HG03469 (cell line): ENCODE results near the gene LIMS1.
"Not testable (repeated sequence)": the region's sequence is repeated elsewhere in the genome, so short reads cannot be mapped to it uniquely, and the experiment has no call there.

Source experiments
- ATAC-seq: cut with Tn5 transposase; IDR thresholded peaks from one replicate; pipeline ENCODE4 v1.9.1; 2021; ENCODE audit warnings: mild to moderate bottlenecking, moderate library complexity, moderate number of reproducible peaks; ENCODE audit not compliant: unreplicated experiment

Gene LIMS1

DNA sequence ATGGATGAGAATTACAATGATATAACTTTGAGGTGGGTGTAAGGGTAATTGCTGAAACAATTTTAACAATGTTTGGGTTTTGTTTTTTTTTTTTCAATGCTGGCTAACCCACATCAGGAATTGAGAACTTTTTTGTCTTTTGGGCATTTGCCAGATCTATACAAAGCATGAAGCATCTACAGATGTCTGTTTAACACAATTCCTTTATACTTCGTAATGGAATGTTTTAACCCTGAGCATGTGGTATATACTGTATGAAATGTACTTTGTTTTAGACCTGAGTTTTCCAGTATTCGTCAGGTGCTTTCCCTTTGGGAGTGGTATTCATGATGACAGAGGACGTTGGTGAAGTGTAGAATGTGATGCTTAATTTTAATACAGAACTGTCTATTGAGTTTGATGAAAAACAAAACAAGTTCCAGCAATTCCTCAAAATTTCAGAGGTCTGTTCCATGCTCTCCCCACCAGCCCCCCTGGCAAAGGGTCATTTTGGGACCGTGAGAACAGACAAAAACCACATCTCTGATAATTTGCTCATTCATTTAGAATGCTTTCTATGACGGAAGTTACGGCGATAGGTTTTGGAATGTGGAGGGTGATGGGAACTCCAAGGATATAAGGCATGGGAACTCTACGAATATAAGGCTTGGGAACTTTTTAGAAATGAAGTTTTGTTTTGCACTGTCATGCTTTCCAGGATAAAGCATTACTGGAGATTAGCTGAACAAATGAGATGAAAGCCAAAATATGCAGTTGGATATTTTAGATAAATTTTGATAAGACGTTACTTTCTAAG, 14.1 kb downstream of the LIMS1 start:
- no peak for ATAC-seq

DNA sequence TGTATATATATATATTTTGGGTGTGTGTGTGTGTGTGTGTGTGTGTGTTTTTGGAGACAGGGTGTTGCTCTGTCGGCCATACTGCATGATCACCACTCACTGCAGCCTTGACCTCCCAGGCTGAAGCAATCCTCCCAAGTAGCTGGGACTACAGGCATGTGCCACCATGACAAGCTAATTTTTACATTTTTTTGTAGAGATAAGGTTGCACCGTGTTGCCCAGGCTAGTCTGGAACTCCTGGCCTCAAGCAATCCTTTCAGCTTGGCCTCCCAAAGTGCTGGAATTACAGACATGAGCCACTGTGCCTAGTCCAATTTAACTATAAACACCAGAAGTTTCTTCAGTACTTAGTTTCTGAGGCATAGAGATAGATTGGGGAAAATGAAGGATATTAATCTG, 18.3 kb downstream of the LIMS1 start:
- ATAC-seq = no peak

DNA sequence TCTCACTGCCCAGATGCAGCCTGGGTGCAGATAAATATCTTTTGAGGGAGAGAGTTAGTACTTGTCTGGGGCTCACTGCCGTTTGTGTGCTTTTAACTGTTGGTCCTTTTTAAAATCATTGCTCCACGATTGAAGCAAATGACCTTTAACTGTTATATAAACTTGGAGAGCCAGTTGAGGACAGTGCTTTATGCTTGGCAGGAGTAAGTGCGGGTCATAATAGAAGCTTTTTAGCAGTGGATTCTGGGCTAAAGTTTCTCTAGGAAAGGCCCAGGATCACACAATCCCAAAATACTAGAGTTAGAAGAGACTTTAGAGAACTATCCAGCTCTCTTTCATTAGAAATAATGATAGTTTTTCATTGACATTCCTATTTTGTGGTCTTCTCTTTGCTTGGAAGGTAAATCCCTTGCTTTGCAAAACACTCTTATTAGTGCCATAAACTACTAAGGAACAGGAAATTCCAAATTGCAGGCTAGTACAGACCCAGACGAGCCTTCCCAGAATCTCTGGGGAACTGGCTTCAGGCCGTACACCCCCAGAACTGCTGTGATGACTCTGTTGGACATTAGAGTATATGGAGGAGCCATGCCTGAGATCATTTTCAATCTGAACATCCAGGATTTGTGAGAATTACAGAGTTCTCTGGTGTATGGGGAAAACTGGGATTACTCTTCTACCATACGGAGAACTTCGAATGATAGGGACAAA, 19.1 kb downstream of the LIMS1 start:
- no peak for ATAC-seq

DNA sequence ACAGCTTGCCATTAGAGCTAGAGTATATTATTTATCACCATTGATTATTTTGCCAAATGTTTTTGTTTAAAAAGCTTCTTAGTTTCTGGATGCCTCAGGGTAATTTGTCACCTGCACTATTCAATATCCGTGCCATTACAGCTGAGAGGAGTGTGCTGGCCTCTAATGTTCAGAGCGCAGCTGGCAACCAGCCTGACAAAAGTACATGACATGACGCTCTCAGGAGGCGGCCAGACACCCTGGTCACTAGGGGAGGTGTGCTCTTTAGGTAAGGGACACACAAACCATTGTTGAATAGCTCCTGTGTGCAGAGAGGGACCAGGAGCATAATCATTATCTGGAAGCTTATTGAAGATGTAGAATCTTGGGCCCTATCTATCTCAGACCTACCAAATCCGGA, 20.3 kb downstream of the LIMS1 start:
- ATAC-seq = no peak

DNA sequence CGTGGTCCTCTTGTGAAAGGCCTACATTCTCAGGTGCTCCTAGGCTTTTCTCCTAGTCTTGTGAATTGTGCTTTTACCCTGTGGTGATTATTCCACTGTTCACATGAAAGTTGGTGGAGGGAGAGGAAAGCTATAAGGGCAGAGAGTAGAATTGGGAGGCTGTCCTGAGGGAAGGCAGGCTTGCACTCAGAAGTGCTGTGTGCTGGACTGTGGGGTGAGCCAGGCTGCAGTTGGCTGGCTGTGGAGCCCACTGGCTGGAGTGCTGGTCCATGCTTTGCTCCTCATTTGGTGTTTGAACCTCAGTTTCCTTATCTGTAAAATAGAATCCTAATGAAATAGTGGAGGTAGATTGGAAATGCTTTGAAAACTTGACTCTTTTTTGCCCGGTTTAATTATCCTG, 21.3 kb downstream of the LIMS1 start:
- no peak for ATAC-seq

DNA sequence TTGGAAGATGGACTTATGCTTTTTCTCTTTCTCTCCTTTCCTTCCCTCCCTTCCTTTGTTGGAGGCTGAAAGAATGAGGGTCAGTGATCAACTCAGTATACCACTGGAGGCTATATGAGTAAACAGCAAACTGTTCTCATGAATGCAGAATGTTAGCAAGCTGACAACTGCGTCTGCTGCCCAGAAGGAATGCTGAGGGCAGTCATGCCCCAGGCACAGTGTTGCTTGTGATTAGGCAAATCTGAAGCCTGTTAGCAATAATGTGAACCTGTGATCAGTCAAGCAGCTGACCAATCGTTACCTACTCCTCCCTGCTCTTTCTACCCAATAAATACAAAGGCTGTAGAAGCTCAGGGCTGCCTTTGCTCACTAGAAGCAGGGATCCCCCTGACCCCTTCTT, 22.3 kb downstream of the LIMS1 start:
- not testable (repeated sequence) for ATAC-seq

DNA sequence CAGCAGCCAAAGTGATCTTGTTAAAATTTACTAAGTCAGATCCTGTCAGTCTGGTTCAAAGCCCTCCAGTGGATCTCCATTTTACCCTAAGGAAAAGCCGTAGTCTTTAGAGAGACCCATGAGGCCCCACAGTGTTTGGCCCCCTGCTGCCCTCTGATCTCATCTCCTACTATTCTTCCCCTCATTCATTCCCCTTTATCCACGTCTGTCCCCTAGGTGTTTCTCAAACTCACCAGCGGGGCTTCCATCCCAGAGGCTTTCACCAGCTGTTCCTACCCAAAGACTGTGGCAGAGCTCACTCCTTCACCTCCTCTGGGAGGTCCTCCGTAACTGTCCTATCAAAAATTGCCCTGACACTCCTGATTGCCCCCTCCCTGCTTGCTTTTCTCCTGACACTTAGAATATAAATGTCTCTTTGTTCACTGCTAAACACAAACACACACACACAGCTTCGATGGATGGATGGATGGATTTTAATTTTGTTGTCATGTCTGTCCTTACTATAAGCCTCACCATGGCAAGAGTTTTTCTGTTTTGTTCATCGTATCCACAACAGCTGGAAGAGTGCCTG, 26.1 kb downstream of the LIMS1 start:
- ATAC-seq = no peak

DNA sequence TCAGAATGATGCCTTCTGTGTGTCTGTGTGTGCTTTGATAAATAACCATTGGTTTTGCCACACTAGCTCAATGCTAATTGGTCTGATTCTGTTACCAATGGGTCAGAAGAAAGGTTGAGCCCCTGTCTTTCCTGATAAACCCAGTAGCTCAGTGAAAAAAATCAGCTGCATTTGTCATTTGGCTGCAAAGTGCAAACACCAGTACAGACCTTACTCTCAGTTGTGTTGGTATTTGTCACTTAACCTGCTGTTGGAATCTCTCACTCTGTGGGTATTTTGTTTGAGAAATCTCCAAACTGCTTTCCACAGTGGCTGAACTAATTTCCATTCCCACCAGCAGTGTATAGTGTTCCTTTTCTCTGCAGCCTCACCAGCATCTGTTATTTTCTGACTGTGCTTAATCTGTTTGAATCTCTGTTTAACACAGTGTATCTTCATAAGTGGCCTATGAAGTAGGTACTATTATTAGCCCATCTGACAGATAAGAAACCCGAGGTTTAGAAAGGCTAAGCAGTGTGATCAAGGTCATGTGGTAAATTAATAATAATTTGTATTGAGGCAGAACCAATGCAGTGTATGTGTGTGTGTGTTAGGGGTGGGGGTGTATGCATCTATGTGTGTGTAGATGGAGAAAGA, 26.7 kb downstream of the LIMS1 start:
- no peak for ATAC-seq

DNA sequence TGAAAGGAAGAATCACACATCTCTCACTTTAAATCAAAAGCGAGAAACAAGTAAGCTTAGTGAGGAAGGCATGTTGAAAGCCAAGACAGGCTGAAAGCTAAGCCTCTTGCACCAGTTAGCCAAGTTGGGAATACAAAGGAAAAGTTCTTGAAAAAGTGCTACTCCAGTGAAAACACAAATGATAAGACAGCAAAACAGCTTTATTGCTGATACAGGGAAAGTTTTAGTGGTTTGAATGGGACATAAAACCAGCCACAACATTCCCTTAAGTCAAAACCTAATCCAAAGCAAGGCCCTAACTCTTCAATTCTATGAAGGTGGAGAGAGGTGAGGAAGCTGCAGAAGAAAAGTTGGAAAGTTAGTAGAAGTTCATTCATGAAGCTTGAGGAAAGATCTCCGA, 28.0 kb downstream of the LIMS1 start:
- no peak for ATAC-seq

DNA sequence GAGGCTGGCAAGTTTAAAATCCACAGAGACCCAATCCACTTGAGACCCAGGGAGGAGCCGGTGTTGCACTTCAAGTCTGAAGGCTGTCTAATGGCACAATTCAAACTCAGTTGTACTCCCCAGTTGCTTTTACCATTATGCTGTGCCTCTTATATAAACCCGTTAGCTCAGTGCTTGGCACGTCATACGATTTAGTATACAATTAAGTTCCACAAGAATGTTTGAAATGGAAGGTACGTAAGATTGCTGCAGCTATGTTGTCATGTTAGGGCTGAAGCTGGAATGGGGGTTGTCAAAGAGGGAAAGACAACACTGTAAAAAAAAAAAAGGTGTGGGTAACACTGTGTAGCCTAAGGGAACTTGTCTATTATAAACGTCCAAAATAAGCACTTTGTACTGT, 30.2 kb downstream of the LIMS1 start:
- no peak for ATAC-seq

DNA sequence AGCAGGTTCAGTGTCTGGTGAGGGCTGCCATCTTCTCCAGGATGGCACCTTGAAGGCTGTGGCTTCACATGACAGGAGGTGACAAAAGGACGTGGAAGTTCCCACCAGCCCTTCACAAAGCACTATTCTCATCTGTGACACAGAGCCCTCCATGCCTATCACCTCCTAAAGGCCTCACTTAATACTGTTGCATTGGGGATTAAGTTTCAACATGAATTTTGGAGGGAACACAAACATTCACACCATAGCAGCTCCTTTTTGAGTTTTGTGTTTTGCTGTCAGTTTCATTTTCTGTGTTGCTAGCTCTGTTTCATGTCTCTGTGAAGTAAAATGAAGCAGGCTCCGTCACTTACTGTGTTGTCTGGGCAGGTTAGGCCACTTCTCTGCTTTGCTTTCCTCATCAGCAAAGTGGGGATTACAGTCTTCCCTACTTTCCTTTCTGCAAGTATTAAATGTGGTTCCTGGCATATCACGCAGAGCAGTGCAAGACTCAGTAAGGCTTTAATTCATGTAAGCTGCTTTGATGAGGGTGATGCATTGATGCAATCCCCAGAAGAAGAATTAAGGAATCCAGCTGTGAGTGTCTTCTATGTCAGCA, 31.6 kb downstream of the LIMS1 start:
- no peak for ATAC-seq

DNA sequence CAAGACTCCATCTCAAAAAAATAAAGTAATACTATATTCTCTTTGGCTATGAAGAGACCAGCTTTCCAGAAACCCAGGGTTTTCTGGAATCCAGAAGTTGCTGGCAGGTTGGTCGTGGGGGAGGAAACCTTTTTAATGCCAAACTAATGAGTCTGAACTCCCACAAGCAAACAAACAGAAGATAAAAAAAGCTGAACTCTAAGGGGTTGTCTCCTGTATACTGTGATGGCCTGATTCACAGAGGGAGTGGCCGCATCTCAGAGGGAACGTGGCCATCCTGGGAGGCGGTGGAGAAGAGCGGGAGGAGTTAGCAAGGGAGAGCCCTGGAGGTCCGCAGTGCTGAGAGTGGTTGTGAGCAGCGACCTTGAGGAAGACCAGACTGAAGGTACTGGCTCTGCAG, 36.1 kb downstream of the LIMS1 start:
- ATAC-seq = no peak

DNA sequence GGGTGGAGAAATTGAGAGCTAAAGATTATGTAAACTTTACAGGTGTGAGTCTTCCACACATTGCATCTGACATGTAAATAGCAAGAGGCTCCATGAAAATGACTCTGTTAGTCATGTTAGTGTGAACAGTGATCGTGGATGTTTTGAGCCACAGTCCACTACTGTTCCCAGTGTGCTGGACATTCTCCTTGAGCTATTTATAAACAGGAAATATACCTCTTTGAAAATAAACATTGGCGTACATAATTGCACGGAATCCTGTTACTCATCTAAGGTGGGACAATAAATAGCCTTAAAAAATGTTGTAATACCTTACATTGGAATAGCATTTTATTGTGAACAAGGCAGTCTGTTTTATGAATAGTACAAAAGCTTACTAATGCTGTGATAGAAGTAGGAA, 37.0 kb downstream of the LIMS1 start:
- no peak for ATAC-seq

DNA sequence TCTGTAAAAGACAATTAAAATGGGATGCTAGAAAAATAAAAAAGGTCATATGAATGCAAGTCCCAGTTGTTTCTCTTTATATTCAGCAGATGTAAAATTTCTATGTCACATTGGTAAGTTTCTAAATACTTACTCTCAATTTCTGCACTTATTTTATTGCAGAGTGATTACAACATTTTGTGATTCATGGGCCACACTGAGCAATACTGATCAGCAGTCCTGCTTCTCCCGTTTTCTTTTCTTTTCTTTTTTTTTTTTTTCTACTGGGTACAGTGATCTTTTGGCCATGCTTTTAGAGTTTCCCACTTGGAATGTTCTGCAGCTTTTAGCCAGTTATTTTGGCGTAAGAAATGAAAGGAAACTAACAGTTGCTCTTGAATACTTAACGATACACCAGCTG, 38.8 kb downstream of the LIMS1 start:
- ATAC-seq = no peak

DNA sequence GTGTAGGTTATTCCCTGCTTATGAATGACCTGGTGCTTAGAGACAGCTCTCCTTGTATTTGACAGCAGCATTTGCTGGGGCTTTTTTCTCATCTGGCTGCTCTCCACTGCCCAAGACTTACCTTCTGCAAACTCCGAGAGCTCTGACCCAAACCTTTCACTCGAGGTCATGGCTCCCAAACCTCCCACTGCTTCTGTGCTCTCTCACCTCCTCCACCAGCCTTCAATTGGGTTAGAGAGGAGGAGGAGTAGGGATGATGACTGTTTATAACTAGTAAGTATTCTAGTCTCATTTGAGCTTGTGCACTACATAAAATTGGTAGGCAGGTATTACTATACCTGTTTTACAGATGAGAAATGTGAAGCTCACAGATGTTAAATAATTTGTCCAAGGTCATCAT, 40.1 kb downstream of the LIMS1 start:
- no peak for ATAC-seq

DNA sequence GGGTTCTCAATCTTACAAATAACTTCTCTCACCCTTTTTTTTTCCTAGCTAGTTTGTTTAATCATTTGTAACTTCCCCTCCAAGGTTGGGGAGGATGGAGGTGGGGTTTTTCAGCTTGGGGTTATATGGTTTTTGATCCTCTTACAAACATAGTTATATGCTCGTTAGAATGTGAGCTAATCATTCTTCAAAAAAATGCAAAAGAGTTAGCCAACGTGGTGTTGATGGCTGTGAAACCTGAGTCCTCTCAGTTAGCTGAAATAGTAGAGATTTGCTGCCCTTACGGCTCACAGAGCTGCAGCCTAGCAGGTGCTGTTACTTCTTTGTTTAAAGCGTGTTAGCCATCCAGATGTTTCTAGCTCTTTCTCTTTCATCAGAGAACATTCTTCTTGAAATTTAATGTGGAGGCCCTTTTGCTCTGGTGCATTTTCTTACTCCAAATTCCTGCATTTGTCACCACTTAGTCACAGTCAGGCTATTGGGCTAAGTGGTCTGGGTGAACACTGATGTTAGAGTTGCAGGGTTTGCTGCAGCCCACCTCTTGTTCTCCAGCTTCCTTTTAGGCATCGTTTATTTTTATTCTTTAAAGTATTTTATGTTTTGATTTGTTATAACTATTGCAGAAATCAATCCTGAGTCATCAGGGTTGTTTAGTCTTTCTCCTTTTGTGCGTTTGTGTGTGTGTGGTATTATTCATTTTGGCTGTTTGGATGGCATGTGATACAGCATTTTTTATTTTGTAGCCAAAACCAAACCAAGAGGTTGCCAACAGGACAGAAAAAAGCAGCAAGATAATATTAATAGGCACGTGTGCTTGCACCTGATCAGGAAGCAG, 41.1 kb downstream of the LIMS1 start:
- peak; percentile 81 for ATAC-seq

DNA sequence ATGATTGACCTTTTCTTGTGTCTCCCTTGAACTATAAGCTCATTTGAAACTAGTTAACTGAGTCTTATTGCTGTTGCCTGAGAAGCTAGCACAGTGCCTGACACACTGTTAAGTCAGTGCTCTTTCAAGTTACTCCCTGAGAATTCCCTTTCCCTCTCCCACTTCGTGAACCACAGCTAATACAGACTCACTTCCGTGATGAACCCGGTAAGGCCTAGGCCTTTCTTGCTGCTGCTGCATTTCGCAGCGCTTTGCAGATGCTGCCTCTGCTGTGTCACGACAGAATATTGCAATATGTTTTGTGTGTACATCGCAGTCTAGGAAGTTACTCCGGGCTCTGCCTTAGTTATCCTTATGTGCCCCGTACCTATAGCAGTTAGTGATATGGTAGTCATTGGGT, 42.8 kb downstream of the LIMS1 start:
- no peak for ATAC-seq

DNA sequence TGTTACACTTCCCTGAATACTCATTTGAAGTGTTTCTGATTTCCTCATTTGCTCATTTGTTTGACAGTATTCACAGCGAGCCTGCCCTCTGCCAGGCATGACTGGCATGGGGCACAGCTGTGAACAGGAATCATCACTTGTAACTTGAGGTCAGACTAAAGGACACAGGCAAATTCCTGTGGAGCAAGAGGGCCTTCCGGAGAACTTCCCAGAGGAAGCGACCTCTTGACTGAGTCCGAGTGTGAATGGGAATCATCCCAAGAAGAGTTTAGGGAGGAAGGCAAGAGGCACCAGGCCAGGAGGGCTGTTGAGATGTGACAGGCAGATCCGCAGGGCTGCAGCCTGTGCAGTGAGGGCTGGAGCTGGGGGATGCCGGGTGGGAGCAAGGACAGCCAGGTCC, 45.4 kb downstream of the LIMS1 start:
- ATAC-seq = no peak

DNA sequence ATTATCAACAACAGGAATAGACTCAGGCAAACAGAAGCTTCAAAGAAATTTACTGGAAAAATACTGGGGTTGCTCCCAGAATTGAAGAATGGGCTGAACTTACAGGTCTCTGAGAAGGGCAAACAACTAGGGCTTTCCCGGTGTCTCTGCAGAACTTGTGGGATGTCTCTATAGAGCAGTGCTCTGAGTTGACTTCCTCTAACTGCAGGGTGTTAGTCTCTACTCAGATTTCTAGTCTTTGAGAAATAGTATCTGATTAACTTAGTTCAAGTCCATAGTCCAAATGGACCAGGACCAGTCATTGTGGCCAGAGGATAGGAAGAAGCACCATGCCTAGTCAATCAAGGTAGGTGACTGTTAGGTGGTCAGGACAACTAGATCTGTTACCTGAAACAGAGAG, 45.8 kb downstream of the LIMS1 start:
- no peak for ATAC-seq

DNA sequence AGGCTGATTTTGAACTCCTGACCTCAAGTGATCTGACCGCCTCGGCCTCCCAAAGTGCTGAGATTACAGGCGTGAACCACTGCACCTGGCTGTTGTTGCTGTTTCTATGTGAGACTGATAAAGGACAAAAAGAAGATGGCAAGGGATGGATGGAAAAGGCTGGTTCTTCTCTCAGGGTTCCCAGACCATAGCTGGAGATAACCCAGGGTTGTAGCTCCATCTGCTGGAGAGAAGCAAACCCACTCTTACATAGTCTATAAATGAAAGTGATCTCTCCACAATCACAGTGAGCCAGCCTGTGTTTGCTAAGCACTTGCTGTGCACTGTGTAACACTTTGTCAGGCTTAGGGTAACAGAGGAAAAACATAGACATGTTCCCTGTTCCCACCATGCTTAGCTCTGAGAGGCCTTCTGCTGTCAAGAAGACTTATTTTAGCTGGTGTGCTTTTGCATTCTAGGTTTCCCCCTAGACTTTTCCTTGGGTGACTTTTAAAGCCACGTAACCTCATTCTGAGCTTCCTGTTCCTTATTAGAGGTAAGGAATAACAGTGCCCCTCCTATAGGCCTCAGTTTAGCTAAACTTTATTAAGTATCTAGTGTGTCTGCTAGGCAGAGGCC, 49.7 kb downstream of the LIMS1 start:
- peak; percentile 62 for ATAC-seq
